SK-N-MC (cell line): ENCODE measurements around the gene PRTFDC1.

ENCODE experiments used
- EZH2 ChIP-seq: fragments of 200-600 bp; sonication (generic); IDR thresholded peaks from one replicate; pipeline ENCODE4 v1.6.1; 2017; ENCODE audit warnings: antibody characterized with exemption
- FOXP2 ChIP-seq: optimal IDR thresholded peaks from 2 replicates; pipeline ENCODE3; 2011; ENCODE audit warnings: mild to moderate bottlenecking, moderate library complexity; ENCODE audit not compliant: insufficient read depth; ENCODE audit errors: extremely low read length, control extremely low read depth
- POLR2AphosphoS5 ChIP-seq: IDR thresholded peaks from 2 replicates; pipeline ENCODE4 v1.6.1; 2012; ENCODE audit warnings: mild to moderate bottlenecking, low read depth, low read length, borderline replicate concordance

- TF ChIP-seq EZH2 (no peak), POLR2AphosphoS5 (no peak), FOXP2 (no peak)
Measured at GRCh38 chr10:24998044-24998443, 45.6 kb upstream of the PRTFDC1 start.
